NCI-H82 treated with DMSO at 0.1 percent for 48 hours (cell line): ENCODE results near the gene SPECC1.
"Not testable (repeated sequence)": the region's sequence is repeated elsewhere in the genome, so short reads cannot be mapped to it uniquely, and the experiment has no call there.

Experiments
- DNase-seq: peaks from one replicate; lab custom pipeline; 2025; ENCODE audit not compliant: unreplicated experiment; lab: John Stamatoyannopoulos, UW

The SPECC1 gene

DNA sequence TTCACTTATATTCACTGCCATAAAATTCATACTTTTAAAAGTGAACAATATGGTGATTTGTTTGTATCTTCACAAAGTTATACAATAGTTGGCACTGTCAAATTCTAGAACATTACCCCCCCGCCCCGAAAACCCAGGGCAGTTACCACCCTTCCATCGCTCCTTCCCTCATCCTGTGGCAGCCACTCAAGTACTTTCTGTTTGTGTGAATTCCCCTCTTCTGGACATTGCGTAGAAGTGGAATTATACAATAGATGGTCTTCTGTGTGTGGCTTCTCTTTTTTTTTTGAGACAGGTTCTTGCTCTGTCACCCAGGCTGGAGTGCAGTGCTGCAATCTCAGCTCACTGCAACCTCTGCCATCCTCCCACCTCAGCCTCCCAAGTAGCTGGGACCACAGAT lies 58.6 kb downstream of the SPECC1 start:
- no peak for DNase-seq

DNA sequence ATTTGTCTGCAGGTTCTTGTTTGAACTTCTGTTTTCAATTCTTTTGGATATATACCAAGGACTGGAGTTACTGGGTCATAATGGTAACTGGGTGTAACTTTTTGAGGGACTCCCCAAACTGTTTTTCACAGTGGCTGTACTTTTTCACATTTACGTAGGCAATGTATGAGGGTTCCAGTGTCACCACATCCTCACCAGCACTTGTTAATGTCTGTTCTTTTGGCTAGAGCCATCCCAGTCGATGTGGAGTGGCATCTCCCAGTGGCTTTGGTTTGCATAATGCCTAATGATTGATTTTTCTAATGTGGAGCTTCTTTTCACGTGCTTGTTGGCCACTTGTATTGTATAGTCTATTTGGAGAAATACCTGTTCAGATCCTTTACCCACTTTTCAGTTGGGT lies 59.3 kb downstream of the SPECC1 start:
- no peak for DNase-seq

DNA sequence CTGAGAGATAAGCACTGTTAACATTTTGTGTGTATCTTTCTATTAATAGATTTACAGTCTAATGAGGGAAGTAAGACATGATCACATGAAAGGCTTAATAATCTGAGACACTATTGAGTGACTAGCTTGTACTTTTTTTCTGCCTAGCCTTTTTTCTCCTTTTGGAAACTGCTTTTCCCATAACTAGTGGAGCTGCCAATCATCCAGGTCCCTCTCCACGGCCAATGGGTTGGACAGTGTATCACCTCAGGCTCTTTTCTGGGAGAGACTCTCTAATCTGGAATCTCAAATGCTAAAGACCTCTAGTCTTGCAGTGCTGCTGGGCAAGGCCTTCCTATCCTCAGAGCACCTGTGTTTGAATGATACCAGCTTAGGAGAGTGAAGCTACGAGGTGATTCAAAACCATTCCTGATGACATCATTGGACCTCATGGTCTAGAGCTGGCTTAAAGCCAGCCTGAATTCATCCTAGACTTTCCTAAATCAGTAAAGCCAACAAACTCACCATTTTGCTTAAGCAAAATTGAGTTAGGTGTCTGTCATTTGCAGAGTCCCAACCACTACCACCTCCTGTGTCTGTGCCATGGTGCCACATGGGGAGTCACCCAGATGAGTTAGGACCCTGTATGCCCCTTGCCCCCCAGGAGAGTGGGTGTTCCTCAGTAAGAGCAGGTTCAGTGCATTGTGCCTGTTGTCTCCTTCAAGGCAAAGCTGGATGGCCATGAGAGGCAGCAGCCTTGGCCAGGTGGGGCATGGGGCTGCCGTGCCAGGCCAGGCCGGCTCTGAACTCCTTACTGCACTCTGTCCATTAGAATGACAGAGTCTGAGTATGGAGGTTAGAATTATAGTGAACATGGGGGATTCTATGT lies 62.9 kb downstream of the SPECC1 start:
- no peak for DNase-seq

DNA sequence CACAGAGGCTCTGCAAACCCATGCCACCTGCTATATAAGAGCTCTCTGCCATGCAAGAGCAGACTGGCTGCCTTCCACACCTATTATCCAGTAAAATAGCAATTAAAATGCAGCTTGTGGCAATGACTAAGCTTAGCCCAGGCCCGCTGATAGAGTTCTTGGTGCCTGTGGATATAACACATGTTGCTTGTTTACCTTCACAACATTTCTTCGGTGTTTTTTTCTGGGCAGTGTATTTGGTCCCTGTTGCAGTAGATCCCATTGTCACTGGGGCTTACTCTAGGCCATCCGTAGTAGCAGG lies 63.5 kb downstream of the SPECC1 start:
- no peak for DNase-seq

DNA sequence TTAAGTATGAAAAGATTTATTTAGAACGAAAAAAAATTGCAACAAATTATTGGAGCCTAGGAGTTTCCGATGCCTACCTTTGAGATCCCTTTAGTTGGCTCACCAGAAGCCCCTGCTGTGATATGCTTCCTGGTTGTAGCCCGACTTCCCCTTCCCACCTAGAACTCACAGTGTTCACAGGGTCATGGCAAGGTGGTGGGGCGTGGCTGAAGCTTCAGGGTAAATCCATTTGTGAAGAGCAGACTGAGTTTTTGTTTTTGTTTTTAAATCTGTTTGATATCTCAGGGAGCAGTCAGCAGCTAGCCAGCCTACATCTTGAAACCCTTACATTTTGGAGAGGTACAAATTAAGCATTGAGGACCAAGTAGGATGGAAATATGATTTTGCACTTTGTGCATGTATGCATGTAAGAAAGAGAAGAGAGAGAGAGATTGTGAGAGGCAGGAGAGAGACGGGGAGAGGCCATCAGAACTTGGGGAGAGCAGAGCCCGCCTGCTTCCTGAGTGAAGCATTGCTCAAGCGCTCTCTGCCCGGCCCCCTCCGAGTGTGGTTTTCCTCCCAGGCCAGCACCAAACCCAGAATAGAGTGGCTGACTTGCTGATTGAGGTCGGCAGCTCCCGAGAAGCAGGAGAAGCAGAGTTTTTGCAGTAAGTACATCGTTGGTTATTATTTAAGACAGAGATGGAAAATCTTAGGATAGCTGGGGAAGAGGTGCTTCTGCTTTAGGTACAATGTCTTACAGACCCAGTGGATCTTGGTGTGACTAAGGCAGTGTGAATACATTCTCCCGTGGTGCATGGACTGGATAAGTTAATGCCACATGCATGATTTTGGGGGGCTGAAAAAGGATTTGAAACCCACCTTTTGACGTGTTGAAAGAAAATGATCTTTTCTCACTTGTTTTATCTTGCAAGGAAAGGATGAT lies 64.2 kb downstream of the SPECC1 start:
- no peak for DNase-seq

DNA sequence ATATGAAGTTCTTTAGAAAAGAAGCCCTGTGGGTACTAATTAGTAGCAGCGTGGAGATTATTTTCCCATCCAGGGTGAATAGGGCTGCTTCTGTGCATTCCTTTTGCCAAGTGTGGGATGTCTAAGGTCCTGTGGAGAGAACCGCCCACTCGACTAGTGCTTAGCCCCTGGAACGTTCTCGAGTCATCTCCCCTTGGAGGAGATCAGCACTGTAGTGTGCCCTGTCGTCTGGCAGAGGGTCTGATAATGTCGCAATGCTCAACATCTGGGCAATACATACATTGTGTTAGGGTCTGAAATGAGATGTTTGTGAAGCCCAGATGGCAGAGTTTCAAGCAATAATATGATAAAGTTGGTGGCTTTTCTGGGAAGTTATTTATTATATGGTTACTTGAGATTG lies 64.8 kb downstream of the SPECC1 start:
- no peak for DNase-seq

DNA sequence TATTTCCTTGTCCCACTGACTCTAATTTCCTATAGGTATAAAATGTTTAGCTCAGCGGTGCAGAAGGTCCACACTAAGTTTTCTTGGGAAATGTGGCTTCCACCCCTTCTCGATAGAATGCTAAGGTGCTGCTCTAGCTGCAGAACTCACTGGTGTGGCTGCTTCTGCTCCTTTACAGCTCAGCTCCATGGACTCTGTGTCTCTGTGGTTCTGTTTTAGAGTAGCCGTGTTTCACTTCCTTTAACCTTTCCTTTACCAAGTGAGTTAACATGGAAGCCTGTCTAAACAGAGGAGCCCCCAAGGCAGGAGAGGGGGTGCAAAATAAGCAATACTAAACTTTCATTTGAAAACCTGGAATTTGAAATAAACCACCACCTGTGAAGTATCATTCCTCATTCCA lies 65.3 kb downstream of the SPECC1 start:
- DNase-seq = no peak

DNA sequence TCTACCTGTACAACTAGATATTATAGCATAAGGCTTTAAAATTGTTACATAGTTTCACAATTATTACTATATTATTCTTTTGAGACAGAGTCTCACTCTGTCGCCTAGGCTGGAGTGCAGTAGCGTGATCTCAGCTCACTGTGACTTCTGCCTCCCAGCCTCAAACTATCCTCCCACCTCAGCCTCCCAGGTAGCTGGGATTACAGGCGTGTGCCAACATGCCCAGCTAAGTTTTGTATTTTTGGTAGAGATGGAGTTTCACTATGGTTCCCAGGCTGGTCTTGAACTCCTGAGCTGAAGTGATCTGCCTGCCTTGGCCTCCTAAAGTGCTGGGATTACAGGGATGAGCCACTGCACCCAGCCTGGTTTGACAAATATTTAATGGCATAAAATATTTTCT lies 67.0 kb downstream of the SPECC1 start:
- not testable (repeated sequence) for DNase-seq

DNA sequence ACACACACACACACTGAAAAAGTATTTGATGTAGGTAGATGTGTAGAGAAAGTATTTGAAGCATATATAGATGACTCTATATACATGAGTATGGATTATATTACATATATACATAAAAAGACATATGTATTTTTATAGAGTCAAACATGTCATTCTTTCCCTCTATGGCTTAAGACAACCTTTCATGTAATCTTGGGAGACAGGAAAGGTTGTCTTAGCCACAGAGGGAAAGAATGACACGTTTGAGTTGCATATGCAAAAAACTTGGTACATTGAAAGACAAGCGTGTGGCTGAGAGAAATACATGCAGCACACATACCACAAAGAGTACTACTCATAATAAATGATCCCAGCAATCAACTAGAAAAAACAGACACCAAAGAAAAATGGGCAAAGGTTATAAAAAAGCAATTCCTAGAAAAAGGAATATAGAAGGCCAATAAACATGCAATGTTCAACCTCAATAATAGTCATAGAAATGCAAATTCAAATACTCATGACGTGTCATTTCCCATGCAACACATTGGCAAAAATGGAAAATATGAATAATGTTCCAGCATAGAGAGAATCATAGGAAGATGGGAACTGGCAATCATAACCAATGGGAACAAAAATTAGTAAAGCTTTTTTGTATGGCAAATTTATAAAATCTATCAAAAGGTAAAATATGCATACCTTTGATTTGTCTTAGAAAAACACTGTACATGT lies 69.0 kb downstream of the SPECC1 start:
- DNase-seq = no peak

DNA sequence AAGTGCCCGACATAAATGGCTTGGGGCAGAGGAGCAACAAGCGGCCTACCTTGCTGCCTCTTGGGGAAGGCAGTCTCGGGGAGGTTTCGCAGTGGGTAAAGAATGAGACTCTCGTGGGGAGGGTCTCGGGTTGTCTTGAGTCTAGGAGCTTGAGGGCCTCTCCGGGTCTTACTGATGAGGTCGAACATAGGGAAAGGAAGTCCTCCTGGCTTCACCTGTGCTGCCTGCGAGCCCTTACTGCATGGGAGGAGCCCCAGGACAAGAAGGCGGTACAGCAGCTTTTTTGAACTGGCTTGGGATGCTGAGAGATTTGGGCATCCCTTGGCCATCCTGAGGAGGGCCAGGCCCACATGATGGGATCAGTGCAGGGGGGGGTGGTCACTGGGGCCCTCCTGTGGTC lies 71.4 kb downstream of the SPECC1 start:
- no peak for DNase-seq

DNA sequence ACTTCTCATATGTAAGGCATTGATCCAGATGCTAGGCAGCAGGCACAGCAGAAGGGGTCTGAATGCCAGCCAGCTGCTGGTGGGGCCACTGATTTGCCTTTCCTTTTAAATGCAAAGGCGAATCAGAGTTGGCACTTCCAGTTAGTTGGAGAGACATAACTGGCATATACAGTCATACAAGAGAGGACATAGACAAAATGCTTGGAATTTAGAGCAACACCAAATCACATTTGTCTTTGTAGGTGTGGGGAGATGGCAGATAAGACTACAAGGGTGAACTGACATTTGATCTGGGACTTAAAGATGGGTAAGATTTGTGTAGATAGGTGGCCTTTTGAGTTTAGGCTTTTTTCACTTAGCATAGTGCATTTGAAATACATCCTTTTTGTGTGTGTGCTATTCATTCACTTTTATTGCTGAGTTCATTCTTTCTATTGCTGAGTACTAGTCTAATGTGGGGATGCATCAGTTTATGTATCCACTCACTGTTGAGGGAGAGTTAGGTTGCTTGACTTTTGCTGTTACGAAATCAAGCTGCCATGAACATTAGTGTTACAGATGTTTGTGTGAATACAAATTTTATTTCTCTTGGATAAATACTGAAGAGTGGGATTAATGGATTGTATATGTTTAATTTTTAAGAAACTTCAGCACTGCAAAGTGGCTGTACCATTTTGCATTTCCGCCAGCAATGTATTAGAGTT lies 74.1 kb downstream of the SPECC1 start:
- DNase-seq = no peak

DNA sequence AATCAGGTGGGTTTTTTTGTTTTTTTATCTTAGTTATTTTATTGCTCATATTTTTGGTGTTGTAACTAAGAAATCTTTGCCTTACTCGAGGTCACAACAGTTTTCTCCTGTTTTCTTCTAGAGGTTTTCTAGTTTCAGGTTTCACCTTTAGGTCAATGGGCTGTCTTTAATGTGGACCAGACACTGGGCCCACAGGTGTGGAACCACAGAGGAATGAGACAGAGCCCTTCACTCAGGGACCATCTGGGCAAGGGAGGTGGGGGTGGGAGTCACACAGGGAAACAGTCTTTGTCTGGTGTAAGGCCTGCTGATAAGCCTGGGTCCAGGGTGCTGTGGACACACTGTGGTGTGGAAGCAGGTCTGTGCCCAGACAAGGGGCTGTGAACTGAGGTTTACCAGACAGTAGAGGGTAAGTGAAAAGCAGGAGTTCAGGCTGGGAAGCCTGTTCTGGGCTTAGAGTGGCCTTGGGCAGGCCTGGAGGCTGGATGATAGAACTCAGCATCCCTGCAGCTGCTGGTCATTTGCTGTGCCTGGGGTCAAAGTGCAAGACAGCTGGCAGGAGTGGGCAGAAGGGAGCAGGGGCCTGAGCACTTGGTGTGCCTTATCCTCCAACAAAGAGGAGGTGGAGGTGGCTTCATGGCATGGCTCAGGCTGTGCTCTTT lies 75.6 kb downstream of the SPECC1 start:
- DNase-seq = no peak

DNA sequence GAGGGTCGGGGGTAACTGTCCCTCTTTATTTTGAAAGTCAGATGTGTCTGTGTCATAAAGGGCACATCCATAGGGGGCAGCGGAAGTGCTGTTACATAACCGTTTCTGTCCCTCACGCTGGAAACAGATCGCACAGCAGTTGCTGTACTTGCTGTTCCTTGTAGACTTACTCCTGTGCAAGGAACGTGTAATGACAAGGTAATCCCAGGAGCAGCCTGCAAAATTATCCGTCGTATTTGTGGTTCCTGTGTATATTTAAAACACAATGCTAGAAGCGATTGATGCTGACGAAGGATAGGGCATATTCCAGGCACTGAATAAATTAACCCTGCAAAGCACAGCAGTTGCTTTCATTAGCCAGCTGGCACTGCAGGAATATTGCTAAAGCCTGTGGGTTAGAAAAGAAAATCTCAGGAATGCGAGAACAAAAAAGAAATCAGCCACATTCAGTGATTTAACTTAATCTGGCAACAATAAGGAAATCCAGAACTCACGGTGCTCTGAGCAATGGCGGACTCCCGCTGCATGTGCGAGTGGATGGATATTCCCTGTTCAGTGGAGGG lies 76.2 kb downstream of the SPECC1 start:
- no peak for DNase-seq

DNA sequence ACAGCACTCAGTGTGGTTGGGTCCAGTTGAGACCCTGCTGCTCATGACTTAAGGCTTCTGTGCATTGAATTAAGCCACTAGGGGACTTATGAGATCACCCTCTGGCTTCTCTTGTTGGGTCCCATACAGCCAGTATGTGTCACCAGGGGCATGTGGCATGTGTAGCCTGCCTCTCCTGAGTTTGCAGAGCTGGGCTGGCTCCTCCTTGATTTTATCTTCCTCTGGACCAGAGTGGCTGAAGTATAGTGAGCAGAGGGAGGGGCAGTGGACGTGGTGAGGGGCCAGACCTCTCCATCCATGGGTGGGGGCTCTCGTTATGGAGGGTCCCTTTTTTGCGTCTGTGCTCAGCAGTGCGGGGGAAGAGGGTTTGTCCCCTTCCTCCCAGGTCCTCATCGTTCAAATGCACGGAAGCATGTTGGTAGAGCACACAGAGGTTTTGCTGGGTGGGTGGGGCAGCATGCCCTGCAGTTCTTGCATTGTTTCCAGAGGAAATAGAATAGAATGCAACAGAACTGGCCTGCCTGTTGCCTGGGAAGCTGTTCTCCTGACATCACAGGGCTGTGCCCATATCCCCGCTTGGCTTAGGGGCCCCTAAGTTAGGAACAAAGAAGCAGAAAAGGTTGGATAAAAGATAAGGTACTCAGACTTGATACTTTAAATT lies 77.4 kb downstream of the SPECC1 start:
- no peak for DNase-seq

DNA sequence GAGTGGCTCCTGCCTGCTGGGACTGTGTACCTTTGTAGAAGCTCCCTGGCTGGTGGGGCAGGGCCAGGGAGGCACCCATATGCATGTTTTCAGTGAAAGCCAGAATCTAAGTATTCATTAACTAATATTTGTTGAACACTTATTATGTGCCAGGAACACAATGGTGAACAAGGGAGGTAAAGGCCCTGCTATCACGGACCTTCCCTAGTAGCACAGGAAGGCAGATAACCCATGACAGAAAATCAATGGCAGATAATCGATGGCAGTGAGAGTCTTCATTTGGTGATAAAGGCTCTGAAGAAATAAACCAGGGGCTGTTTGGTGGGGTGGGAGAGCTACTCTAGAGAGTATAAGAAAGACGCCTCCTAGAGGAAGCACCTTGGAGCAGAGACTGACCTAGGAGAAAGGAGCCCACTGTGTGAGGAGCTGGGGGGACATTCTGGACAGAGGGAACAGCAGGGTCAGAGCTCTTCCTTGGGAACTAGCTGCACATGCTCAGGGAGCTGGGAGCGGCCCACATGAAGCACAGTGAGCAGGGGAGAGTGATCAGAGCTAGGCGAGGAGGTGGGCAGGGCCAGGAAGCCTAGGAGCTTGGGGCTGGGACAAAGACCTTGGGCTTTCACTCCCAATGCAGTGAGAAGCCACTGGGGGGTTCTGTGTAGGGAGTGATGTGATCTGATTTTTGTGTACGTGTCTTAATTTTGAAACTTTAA lies 78.5 kb downstream of the SPECC1 start:
- no peak for DNase-seq

DNA sequence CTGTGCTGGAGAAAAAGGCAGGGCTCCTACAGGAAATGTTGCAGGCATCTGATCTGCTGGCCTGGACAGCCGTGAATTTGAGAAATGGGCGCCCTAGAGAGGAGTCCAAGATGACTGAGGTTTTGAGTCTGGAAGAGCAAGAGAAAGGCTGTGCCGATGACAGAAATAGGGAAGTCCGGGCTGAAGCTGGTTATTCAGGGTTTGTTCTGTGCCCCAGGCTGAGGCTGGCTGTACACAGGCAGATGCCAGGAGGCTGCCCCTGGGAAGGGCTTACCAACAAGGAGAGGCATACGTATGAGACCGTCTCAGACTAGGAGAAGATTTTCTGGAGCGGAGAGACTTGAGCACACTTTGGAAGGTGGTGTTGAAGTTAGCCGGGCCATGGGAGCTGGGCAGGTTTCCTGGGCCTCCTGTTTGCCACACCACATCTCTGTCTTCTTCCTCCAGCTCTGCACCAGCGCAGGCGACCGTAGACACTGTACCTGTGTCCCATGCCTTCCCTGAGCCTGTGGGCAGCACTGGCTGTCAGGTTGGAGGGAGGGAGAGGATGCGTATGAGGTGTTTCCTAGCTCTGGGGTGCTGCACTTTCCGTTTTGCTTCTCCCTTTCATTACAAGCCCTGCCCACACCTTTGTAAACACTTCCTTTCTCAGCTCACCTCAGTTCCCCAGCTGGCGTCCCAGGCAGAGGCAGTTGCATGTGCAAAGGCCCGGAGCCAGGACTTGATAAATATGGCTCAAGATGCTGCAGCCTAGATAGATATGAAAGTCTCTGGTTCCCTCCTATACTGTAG lies 80.8 kb downstream of the SPECC1 start:
- no peak for DNase-seq

DNA sequence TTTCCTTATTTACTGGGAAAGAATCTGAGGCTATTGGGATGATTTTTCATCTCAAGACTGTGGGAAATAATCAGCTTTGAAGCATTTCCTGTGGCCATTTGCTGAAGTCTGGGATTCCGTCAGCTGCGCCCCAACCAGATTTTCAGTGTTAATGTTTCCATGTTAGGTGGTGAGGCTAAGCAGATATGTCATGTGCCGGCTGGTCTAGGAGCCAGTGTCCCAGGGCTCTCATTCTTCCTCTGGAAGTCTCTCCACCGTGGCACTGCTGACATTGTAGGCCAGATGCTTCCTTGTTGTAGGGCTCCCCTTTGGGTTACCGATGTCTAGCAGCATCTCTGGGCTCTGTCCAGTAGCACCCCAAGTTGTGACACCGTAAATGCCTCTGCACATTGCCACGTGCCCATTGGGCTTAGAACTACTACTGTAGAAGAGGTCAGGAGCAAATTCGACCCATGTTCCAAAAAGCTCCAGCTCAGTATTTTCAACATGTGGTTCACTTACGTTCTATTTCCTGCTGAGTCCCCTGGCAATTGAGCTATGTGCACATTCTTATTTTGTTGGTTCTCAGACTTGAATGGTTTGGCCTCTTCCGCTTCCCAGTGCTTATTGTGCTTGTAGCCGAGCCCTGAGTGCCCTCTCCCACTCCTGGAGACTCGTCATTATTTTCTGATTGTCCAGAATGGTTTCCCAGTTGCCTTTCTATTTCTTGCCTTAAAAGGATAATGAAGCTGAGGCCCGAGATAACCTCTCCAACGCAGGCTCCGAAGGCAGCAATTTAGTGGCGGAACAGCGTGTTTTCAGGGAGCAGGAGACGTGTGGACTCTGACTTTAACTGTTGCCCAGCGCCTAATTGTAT lies 82.2 kb downstream of the SPECC1 start:
- no peak for DNase-seq
